ENCODE data around the gene AP1S2.
"Not testable (repeated sequence)": the region's sequence is repeated elsewhere in the genome, so short reads cannot be mapped to it uniquely, and the experiment has no call there.

AP1S2 gene

DNA sequence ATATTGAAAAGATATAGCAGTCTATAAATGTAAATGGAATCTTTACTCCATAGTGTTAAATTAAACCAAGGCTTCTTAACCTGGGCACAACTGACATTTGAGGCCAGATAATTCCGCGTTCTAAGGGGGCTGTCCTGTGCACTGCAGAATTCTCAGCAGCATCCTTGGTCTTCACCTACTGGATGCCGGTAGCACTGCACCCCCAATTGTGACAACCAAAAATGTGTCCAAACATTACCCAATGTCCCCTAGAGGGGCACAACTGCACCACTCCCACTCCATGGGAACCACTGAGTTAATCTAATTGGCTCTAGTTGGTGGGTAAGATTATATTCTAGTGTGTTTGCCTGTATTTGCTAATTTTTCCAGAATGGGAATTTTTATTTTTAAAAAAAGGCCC lies 16.6 kb downstream of the AP1S2 start:
- H3K4me3 Mint-ChIP-seq = no peak overlapping the region
- no peaks in the 10 kb centered on the region for H3K4me1 Mint-ChIP-seq
- H3K27me3 Mint-ChIP-seq (ENCODE audit: low read depth) = no peaks in the 10 kb centered on the region
- TF ChIP-seq, protein P1, sequence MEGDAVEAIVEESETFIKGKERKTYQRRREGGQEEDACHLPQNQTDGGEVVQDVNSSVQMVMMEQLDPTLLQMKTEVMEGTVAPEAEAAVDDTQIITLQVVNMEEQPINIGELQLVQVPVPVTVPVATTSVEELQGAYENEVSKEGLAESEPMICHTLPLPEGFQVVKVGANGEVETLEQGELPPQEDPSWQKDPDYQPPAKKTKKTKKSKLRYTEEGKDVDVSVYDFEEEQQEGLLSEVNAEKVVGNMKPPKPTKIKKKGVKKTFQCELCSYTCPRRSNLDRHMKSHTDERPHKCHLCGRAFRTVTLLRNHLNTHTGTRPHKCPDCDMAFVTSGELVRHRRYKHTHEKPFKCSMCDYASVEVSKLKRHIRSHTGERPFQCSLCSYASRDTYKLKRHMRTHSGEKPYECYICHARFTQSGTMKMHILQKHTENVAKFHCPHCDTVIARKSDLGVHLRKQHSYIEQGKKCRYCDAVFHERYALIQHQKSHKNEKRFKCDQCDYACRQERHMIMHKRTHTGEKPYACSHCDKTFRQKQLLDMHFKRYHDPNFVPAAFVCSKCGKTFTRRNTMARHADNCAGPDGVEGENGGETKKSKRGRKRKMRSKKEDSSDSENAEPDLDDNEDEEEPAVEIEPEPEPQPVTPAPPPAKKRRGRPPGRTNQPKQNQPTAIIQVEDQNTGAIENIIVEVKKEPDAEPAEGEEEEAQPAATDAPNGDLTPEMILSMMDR (IDR thresholded peaks at IDR 0.05; ENCODE audit: unreplicated experiment in 3 of 3) = no peak
- H3K27ac Mint-ChIP-seq = no peak overlapping the region
- no peaks in the 10 kb centered on the region for H3K9me3 Mint-ChIP-seq
- peaks cover 22% of the 10 kb centered on the region for H3K36me3 Mint-ChIP-seq (ENCODE audit: low read depth)

DNA sequence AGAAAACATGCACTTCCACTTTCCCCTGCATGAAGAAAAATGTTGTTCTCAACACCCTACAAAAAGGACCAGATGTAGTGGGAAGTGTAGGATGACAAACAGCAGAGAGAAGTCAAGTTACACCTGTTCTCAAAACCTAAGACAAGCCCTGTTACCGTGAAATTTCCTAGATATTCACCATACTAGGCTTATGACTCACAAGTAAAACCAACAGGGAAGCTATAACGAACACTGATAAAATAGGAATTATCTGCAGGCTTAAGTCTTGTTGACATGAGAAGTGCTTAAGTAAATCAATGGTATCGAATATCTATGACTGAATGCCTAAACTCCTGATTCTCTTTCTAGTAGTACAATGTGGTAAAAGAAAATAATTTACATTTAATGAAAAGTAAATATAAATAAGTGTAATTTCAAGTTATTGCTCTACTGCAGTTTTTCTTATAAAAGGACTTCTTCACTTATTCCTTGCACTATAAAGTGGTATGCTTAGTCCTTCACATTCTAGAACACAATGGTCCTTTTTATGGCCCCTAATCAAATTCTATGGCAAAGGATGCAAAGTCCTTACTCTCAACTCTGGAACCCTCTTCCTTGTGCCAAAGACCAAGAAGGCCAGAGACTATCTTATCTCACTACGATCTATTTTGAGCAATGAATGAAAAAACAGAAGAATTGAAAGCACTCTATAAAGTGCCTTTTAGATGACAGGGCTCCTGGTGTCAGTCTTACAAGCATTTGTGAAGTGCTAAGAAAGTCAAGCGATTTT lies 19.6 kb downstream of the AP1S2 start:
- TF ChIP-seq, protein P1 (IDR thresholded peaks at IDR 0.05; ENCODE audit: unreplicated experiment in 3 of 3) = no peak
- H3K27me3 Mint-ChIP-seq (ENCODE audit: low read depth) = no peaks in the 10 kb centered on the region
- peaks cover under 1% of the 10 kb centered on the region for H3K4me1 Mint-ChIP-seq
- H3K9me3 Mint-ChIP-seq = no peaks in the 10 kb centered on the region
- H3K36me3 Mint-ChIP-seq (ENCODE audit: low read depth) = peaks cover 13% of the 10 kb centered on the region
- H3K27ac Mint-ChIP-seq = no peak overlapping the region
- H3K4me3 Mint-ChIP-seq = no peak overlapping the region

DNA sequence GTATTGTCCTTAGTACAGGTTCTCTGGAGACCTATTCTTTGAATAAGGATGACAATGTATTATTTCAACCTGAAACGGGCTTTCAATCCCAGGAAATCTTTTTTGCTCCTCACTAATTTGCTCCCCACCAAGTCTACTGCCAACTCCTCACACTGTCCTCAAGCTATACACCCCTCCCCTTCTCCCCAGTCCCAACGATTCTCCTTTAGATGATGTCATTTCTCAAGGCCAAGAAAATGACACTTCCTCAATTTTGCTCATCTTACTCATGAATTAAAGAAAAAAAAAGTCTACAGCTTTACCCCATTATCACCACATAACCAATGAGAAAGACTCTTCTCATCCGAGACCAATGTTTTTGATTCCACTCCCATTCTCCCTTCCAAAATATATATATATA lies 20.6 kb downstream of the AP1S2 start:
- Mint-ChIP-seq H3K4me1 (peaks cover 6% of the 10 kb centered on the region), H3K4me3 (no peak overlapping the region), H3K27ac (no peak overlapping the region), H3K27me3 (ENCODE audit: low read depth) (no peaks in the 10 kb centered on the region), H3K36me3 (ENCODE audit: low read depth) (peaks cover 17% of the 10 kb centered on the region), H3K9me3 (no peaks in the 10 kb centered on the region)
- TF ChIP-seq, protein P1 (IDR thresholded peaks at IDR 0.05; ENCODE audit: unreplicated experiment in 3 of 3) = no peak

DNA sequence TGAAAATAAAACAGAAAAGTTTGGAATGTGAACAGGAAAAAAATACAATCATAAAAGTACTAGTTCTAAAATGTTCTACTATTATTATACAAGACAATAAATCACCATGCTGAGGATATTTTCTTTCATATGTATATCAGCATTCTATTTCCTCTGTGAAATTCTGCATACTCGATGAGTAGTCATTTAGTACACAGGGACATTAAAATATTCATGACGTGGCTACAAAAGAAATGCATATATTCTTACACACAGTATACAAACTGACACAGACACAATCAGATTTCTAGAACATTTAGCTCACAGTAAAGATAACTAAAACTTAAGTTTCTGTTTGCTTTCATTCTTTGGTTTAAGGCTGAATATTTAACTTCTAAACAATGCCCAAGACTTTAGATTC lies 23.3 kb downstream of the AP1S2 start:
- peaks cover 26% of the 10 kb centered on the region for H3K36me3 Mint-ChIP-seq (ENCODE audit: low read depth)

DNA sequence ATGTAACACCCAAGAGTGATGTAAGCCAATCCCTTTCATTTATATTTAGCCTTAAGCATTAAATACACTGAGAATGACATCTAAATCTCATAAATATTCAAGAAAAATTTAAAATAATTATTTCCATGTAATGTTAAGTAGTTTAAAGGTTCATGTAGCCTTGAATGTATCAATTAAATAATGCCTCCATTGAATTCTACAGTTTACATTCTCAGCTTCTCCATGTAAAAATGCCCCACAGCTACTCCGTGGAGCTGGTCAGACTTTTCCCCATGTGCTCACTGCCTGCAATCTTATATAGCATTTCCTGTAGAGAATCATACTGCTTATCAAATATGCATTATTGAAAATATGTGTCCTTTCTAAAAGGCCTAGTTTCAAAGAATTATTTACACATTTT lies 25.4 kb downstream of the AP1S2 start:
- no peak overlapping the region for H3K27ac Mint-ChIP-seq
- TF ChIP-seq, protein P1 (IDR thresholded peaks at IDR 0.05; ENCODE audit: unreplicated experiment in 3 of 3) = no peak
- H3K36me3 Mint-ChIP-seq (ENCODE audit: low read depth) = peaks cover 33% of the 10 kb centered on the region
- no peaks in the 10 kb centered on the region for H3K27me3 Mint-ChIP-seq (ENCODE audit: low read depth)
- H3K4me1 Mint-ChIP-seq = peaks cover 6% of the 10 kb centered on the region
- no peaks in the 10 kb centered on the region for H3K9me3 Mint-ChIP-seq
- no peak overlapping the region for H3K4me3 Mint-ChIP-seq

More for the DNA sequence above, 23.3 kb downstream of the AP1S2 start:
- H3K4me1 Mint-ChIP-seq; H3K4me3 Mint-ChIP-seq; H3K27me3 Mint-ChIP-seq (ENCODE audit: low read depth); H3K9me3 Mint-ChIP-seq; H3K27ac Mint-ChIP-seq: not testable (repeated sequence)

DNA sequence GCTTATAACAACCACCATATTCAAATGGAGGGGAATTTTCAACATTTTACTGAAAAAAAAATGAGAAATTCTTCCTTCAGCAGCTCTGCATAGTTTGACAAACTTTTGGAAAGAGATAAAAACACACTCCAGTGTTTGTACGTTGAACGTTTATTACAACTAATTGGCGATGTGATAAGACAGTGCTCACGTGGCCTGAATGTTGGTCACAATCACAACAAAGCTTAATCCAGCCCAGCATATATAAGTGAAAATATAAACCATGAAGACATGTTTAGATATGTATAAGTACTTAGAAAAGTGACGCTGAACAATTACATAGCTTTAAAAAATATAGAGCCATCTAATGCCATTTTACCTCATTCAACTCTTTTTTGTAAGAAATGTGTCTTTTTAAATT lies 28.7 kb downstream of the AP1S2 start:
- Mint-ChIP-seq H3K9me3 (no peaks in the 10 kb centered on the region), H3K4me1 (peaks cover 6% of the 10 kb centered on the region), H3K27ac (no peak overlapping the region), H3K27me3 (ENCODE audit: low read depth) (no peaks in the 10 kb centered on the region), H3K36me3 (ENCODE audit: low read depth) (peaks cover 61% of the 10 kb centered on the region), H3K4me3 (no peak overlapping the region)
- TF ChIP-seq, protein P1 (IDR thresholded peaks at IDR 0.05; ENCODE audit: unreplicated experiment in 3 of 3) = no peak

Measured in nephron (organoid).